GM12878 (cell line): ENCODE data around the gene OPCML. TPM values are rescaled to one million over a fixed set of nuclear protein-coding genes. Genes with fewer than 3 reads are reported as not detected.
A peak's percentile ranks its signal among the peaks of the same experiment; 100 is the strongest.

Source experiments
- ASH2L ChIP-seq: fragments of 300-600, 200-600 bp; sonication (generic); IDR thresholded peaks from 2 replicates; pipeline ENCODE4 v1.6.1; 2017; ENCODE audit warnings: low read depth, mild to moderate bottlenecking, borderline replicate concordance
- BCL11A ChIP-seq: IDR thresholded peaks from 2 replicates; pipeline ENCODE4 v1.6.1; 2011; ENCODE audit warnings: low read depth, low read length
- E2F8 ChIP-seq: fragments of 450-650 bp; IDR thresholded peaks from 2 replicates; pipeline ENCODE4 v1.6.1; 2018; ENCODE audit warnings: mild to moderate bottlenecking, low read depth, moderate library complexity; ENCODE audit not compliant: partially characterized antibody
- E4F1 ChIP-seq: fragments of 450-650 bp; IDR thresholded peaks from 2 replicates; pipeline ENCODE4 v1.6.1; 2018; ENCODE audit warnings: borderline replicate concordance, mild to moderate bottlenecking; ENCODE audit not compliant: partially characterized antibody
- EGR1 ChIP-seq, 2 experiments: IDR thresholded peaks; 1 replicate in 1 of 2; 2 replicates in 1 of 2; pipeline ENCODE4 v1.6.1; 2011 to 2012; ENCODE audit warnings: low read depth in 2 of 2, low read length in 2 of 2, borderline replicate concordance in 1 of 2, mild to moderate bottlenecking in 1 of 2, moderate library complexity in 1 of 2
- FOXM1 ChIP-seq: IDR thresholded peaks from 2 replicates; pipeline ENCODE4 v1.6.1; 2012; ENCODE audit warnings: low read depth, mild to moderate bottlenecking, inconsistent platforms, low read length, moderate library complexity
- HDAC2 ChIP-seq: fragments of 200-600 bp; sonication (generic); IDR thresholded peaks from 2 replicates; pipeline ENCODE4 v1.6.1; 2017
- HDGF ChIP-seq: fragments of 450-650 bp; IDR thresholded peaks from 2 replicates; pipeline ENCODE4 v1.6.1; 2016; ENCODE audit warnings: antibody characterized with exemption
- IRF3 ChIP-seq: fragments of 450-650 bp; IDR thresholded peaks from 2 replicates; pipeline ENCODE4 v1.6.1; 2014; ENCODE audit warnings: mild to moderate bottlenecking
- JUNB ChIP-seq: IDR thresholded peaks from 2 replicates; pipeline ENCODE4 v1.6.1; 2016; ENCODE audit warnings: antibody characterized with exemption, mild to moderate bottlenecking
- KAT2A ChIP-seq: conservative IDR thresholded peaks from 2 replicates; pipeline ENCODE4 v1.6.1; 2011; ENCODE audit warnings: low read depth, low read length; ENCODE audit not compliant: control insufficient read depth
- KLF5 ChIP-seq: fragments of 450-650 bp; IDR thresholded peaks from 2 replicates; pipeline ENCODE4 v1.6.1; 2014; ENCODE audit warnings: mild to moderate bottlenecking; ENCODE audit not compliant: partially characterized antibody
- MLLT1 ChIP-seq: fragments of 450-650 bp; IDR thresholded peaks from 2 replicates; pipeline ENCODE4 v1.6.1; 2016; ENCODE audit warnings: mild to moderate bottlenecking
- PRDM15 ChIP-seq: fragments of 450-650 bp; formaldehyde crosslinking; IDR thresholded peaks from 2 replicates; pipeline ENCODE4 v1.4.0; 2020; ENCODE audit warnings: mild to moderate bottlenecking, moderate library complexity
- RCOR1 ChIP-seq: conservative IDR thresholded peaks from 2 replicates; pipeline ENCODE4 v1.6.1; 2012; ENCODE audit warnings: low read depth, low read length, improper control_type of control experiment
- SIN3A ChIP-seq: IDR thresholded peaks from 2 replicates; pipeline ENCODE4 v1.6.1; 2012; ENCODE audit warnings: low read depth, low read length, improper control_type of control experiment
- TCF12 ChIP-seq: IDR thresholded peaks from 2 replicates; pipeline ENCODE4 v1.6.1; 2011; ENCODE audit warnings: low read depth, mild to moderate bottlenecking, low read length
- TCF3 ChIP-seq: IDR thresholded peaks from 2 replicates; pipeline ENCODE4 v1.6.1; 2012; ENCODE audit warnings: low read depth, mild to moderate bottlenecking, low read length, borderline replicate concordance; ENCODE audit not compliant: insufficient read depth
- ZNF217 ChIP-seq: fragments of 450-650 bp; IDR thresholded peaks from 2 replicates; pipeline ENCODE4 v1.6.1; 2017; ENCODE audit warnings: antibody characterized with exemption, mild to moderate bottlenecking
- ZZZ3 ChIP-seq: IDR thresholded peaks from 2 replicates; pipeline ENCODE4 v1.6.1; 2011; ENCODE audit warnings: low read depth; ENCODE audit not compliant: control insufficient read depth, insufficient read length
- polyA plus RNA-seq, 11 experiments: library from polyadenylated mRNA; depleted of rRNA in 4 of 11; unstranded in 6 of 11; stranded (reverse) in 5 of 11; fragments of >200 nt; fragmentation: Nextera tagmentation in 4 of 11; fragmentation: Illumina TruSeq in 1 of 11; extraction: Ambion mirVana in 4 of 11; extraction: Trizol in 1 of 11; gene quantifications; 1 replicate in 1 of 11; 2 replicates in 10 of 11; pipeline versions ENCODE4 v1.2.1 to v1.2.3, GENCODE V29; 2011 to 2016; ENCODE audit warnings: inconsistent platforms in 2 of 11, missing spikeins in 2 of 11, low read depth in 1 of 11
- total RNA-seq, 4 experiments: library from RNA; depleted of rRNA in 3 of 4; stranded (reverse); fragments of >200 nt in 3 of 4; fragmentation: Illumina TruSeq in 1 of 4; extraction: Trizol in 1 of 4; gene quantifications; 2 replicates each; pipeline versions ENCODE4 v1.2.1 to v1.2.3, GENCODE V29; 2013 to 2021

Gene OPCML
- total and polyA plus RNA-seq, 10 of the 15 experiments (the other 5 are each of a cell fraction or from before 2014, with no cell fraction given), result 0.84 TPM; not detected in 9

- TF ChIP-seq RCOR1, result no peak
- peak; percentile 64; the same call in 1 of the 2 replicates for TF ChIP-seq BCL11A
- no peak for TF ChIP-seq HDGF
- no peak for TF ChIP-seq KAT2A
- no peak for TF ChIP-seq KLF5
- no peak for TF ChIP-seq SIN3A
- TF ChIP-seq PRDM15 (CRISPR knock-in tag), result no peak
- TF ChIP-seq HDAC2, result no peak
- TF ChIP-seq EGR1 (IDR thresholded peaks at IDR 0.05; ENCODE audit: borderline replicate concordance in 1 of 2, low read depth in 2 of 2, low read length in 2 of 2), result no peak
- TF ChIP-seq E4F1, result no peak
- peak; percentile 79; the same call in 1 of the 2 replicates for TF ChIP-seq FOXM1
- TF ChIP-seq IRF3, result no peak
- no peak for TF ChIP-seq TCF3
- TF ChIP-seq E2F8, result no peak
- TF ChIP-seq ZZZ3, result no peak
- no peak for TF ChIP-seq ASH2L
- no peak for TF ChIP-seq MLLT1
- peak; percentile 65 for TF ChIP-seq JUNB
- peak; percentile 47; the same call in 1 of the 2 replicates for TF ChIP-seq TCF12
- TF ChIP-seq ZNF217, result no peak
Observed at GRCh38 chr11:132541794-132542193, 990.5 kb downstream of the OPCML start (continued).
